Measurements from ENCODE around the gene SELENOO.
"Not testable (repeated sequence)": the region's sequence is repeated elsewhere in the genome, so short reads cannot be mapped to it uniquely, and the experiment has no call there.

The SELENOO gene, protein sequence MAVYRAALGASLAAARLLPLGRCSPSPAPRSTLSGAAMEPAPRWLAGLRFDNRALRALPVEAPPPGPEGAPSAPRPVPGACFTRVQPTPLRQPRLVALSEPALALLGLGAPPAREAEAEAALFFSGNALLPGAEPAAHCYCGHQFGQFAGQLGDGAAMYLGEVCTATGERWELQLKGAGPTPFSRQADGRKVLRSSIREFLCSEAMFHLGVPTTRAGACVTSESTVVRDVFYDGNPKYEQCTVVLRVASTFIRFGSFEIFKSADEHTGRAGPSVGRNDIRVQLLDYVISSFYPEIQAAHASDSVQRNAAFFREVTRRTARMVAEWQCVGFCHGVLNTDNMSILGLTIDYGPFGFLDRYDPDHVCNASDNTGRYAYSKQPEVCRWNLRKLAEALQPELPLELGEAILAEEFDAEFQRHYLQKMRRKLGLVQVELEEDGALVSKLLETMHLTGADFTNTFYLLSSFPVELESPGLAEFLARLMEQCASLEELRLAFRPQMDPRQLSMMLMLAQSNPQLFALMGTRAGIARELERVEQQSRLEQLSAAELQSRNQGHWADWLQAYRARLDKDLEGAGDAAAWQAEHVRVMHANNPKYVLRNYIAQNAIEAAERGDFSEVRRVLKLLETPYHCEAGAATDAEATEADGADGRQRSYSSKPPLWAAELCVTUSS

GRCh38 chr22:50200461-50201190 lies at the start of gene SELENOO:
TSS of gene SELENOO (plus strand) at chr22:50201011. CDS start at chr22:50201037, 26 bp downstream.
- DNase-seq (ENCODE audit: low read depth): peak; percentile 84

- DNase-seq (ENCODE audit: low read depth): no peak
Observed at GRCh38 chr22:50151571-50152537, 49.0 kb upstream of the SELENOO start.

- no peak for DNase-seq (ENCODE audit: low read depth)
Observed at GRCh38 chr22:50153056-50153755, 47.6 kb upstream of the SELENOO start.

- no peak for DNase-seq (ENCODE audit: low read depth)
Observed at GRCh38 chr22:50153756-50154140, 47.1 kb upstream of the SELENOO start.

DNA sequence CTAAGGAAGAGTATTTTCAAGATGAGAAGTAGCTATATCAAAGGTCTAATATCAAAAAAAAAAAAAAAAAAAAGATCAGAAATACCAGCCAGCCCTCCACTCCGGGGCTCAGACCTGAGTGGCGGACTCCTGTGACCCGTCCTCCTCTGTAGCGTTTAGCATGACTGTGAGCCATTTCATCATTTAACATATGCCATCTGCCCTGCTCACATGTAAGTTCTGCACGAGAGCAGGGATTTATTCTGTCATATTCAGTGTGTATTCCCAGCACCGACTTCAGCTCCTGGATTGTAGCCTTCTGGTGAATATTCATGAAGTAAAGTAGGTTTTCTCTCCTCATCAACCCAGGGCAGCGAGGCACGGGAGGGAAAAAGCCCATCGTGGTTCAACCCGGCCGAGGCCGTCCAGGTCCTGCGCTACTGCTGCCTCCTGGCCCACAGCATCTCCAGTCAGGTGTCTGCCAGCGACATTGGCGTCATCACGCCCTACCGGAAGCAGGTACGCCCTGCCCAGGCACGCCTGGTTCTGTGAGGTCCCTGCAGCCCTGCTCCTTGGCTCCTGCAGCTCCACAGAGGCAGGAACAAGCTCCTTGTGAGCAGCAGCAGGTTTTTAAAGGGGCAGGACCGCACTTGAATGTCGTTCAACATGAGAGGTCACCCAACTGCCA lies 43.0 kb upstream of the SELENOO start:
- no peak for DNase-seq (ENCODE audit: low read depth)

GRCh38 chr22:50160947-50161346 lies 39.9 kb upstream of the SELENOO start:
- DNase-seq (ENCODE audit: low read depth): no peak

DNA sequence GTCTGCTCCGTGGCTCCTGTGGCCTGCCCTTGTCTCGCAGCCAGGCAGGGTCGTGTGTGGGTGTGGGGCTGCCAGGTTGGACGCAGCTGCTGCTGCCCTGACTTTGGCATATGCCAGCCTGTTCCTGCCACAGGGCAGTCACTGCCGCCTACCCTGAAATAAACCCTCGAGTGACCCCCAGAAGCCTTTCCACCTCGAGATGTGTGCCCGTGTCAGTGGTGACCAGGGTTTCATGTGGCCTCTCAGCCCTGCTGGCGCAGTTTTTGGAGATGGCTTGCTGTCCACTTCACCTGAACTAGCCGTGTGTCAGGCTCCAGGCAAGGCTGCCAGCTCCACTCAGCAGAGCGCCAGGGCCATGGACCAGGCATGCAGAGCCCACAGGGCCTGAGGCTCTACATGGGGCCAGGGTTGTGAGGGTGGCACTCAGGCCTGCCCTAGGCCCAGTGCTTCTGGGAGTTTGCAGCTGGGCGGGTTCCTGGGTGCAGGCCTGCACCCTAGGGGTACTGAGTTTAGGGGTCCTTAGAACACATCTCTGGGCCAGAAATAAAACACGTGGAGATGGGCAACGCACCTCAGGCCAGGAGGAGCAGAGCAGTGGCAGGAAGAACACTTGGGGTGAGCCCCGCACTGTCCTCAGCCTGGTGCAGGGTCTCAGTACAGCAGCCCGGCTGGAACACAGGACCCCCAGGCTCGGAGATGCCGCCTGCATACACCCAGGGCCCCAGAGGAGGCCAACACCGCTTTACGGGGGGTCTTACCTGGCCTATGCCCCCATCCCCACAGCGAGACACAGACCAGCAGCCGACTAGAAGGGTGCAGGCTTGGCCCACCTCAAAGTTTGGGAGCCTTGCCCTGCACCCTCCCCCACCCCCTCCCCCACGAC lies 39.1 kb upstream of the SELENOO start:
- DNase-seq (ENCODE audit: low read depth): no peak

DNA sequence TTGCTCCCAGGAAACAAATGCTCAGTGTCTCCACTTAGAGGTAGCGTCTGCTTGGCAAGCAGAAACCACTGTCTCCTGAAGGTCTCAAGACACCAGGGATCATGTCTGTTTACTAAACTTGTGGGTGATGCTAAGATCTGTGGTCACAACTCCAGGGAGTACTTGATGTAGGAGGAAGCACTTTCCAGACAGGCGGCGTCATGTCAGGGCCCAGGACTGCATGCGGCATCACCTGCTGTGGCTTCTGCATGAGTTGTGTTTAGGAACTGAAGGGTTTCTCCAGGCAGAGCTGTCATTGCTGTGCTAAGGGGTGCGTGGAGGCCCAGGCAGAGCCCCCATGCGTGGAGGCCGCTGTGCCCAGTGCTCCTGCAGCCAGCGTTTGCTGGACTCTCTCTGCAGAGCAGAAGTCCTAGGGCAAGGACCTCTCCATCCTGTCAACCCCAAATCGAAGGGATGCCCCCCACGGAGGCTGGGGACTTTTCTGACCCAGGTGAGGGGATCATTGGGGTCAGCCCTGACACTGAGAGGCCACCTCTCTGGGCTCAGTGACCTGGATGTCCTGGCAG lies 38.3 kb upstream of the SELENOO start:
- DNase-seq (ENCODE audit: low read depth): no peak

DNA sequence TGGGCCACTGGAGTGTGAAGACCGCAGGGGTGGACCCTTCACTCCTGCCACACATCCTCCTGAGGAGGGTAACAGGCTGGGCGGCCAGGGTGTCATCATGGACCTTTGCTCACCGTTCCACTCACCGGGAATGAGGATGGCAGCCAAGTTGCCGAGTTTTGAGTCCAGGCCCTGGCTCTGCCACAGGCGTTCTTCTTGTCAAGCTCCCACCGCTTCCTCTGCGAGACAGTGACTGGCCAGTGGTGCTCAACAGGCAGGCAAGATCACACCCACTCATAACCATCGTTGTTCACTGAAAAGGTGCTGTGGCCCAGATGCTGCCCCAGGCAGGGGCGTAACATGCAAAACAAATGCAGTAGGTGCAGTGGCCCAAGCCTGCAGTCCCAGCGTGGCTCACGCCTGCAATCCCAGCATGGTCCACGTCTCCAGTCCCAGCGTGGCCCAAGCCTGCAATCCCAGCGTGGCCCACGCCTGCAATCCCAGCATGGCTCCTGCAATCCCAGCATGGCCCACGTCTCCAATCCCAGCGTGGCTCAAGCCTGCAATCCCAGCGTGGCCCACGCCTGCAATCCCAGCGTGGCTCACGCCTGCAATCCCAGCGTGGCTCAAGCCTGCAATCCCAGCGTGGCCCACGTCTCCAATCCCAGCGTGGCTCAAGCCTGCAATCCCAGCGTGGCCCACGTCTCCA lies 35.2 kb upstream of the SELENOO start:
- no peak for DNase-seq (ENCODE audit: low read depth)

GRCh38 chr22:50167689-50168489 lies 32.9 kb upstream of the SELENOO start:
- DNase-seq (ENCODE audit: low read depth): no peak

GRCh38 chr22:50168490-50169180 lies 32.2 kb upstream of the SELENOO start:
- DNase-seq (ENCODE audit: low read depth): not testable (repeated sequence)

DNA sequence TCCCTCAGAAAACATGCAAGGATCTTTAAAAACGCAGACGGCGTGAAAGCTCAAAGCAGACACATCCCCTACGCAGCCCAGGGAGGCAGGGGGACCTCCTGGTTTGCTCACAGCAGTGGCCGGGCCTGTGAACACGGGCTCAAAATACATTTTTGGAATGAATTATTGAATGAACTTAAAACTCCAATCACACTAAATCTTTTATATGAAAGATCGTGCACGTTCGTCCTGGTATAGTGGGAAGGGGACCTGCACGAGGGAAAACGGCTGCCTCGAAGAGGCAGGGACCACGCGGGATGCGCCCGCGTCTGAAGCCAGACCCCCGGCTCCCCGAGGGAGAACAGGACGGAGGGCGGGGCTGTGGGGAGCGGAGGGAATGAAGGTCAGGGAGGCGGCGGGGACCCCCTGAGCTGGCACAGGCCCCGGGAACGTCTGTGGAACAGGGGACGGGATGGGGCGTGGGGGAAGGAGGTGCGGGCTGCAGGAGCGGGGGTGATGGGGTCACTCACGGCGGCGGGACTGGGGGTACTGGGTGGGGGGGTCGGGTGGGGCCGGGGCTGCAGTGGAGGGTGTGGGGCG lies 31.5 kb upstream of the SELENOO start:
- DNase-seq (ENCODE audit: low read depth): no peak

DNA sequence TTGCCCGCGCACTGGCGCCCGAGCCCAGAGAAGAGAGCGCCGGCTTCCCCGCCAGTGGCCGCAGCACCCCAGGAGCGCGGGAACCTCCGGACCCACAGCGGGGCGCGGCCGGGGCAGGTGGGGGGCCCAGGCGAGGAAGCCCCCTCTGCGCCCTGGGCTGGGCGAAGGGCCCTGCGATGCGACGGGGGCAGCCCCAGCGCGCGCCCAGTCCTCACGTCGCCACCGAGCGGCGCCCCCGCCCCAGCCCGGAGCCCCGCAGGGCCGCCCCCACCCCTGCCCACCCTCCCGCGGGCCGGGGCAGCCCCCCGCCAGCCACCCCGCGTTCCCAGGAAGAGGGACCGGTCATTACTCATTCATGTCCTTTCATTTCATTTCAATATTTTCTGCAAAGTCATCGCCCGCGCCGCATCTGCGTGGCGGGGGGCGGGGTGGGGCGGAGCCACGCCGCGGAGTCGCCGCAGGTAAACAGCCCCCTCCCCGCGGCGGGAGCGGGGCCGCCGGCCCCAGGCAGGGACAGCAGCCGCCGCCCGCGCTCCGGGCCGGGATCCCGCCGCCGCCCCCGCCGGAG lies 31.0 kb upstream of the SELENOO start:
- DNase-seq (ENCODE audit: low read depth): peak; percentile 32

DNA sequence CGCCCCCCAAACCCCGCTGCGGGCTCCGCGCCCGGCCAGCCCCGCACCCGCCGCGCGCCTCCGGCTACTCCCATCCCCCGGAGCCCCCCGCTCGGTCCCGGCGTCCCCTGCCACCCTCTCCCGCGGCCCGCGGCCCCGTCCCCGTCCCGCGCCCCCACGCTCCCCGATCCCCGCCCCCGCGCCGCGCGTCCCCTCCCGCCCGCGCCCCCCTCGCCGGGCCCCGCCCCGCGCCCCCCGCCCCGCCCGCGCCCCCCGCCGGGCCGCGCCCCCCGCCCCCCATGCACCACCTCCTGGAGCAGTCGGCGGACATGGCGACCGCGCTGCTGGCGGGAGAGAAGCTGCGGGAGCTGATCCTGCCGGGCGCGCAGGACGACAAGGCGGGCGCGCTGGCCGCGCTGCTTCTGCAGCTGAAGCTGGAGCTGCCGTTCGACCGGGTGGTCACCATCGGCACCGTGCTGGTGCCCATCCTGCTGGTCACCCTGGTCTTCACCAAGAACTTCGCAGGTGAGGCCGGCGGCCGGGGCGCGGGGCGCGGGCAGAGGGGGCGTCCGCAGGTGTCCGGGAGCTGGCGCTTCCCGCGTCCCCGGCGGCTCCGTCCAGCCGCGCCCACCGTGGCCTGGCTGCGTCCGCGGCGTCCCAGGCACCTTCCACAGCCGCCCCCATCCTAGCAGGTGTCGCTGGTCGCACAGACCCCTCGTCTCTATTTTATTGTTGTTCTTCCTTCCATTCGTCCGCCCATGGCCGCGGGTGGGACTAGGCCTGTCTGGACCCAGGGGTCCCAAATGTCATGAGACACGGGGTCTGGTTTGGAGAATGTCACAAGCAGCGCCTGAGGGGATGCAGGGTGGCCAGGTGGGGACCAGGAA lies 30.1 kb upstream of the SELENOO start, which contains the start of gene PANX2:
Gene PANX2 (plus strand): TSS at position 279 of the 866 bp plus-strand sequence. CDS start 0 bp downstream, at position 279.
- no peak for DNase-seq (ENCODE audit: low read depth)

GRCh38 chr22:50171319-50171964 lies 29.4 kb upstream of the SELENOO start:
- DNase-seq (ENCODE audit: low read depth): no peak
